Right atrium auricular region (tissue), 2 donors: ENCODE results near the gene YPEL1. TPM values are rescaled to one million over a fixed set of nuclear protein-coding genes. Genes with fewer than 3 reads are reported as not detected.
A peak's percentile ranks its signal among the peaks of the same experiment; 100 is the strongest.

Experiments used
- DNase-seq: peaks from one replicate; pipeline ENCODE4 v3.0.0-alpha.2; 2019; ENCODE audit warnings: low spot score
- H3K27ac ChIP-seq, 2 donors: fragments of 200-600 bp; sonication (generic); 1 replicate in 1 of 2; 2 replicates in 1 of 2; pipeline ENCODE4 v1.5.1; 2016 to 2019
- H3K27me3 ChIP-seq, 2 donors: fragments of 200-600 bp; sonication (generic); one replicate each; pipeline versions ENCODE4 v1.5.1 to v1.6.0; 2017 to 2019
- H3K36me3 ChIP-seq: fragments of 200-600 bp; sonication (generic); one replicate; pipeline ENCODE4 v1.5.1; 2016
- H3K4me1 ChIP-seq, 2 donors: fragments of 200-600 bp; sonication (generic); one replicate each; pipeline versions ENCODE4 v1.5.1 to v1.6.0; 2017 to 2019
- H3K4me3 ChIP-seq, 2 donors: fragments of 200-600 bp; sonication (generic); 1 replicate in 1 of 2; 2 replicates in 1 of 2; pipeline ENCODE4 v1.5.1; 2017 to 2019; ENCODE audit warnings: mild to moderate bottlenecking in 1 of 2, moderate library complexity in 1 of 2
- H3K9me3 ChIP-seq, 2 donors: fragments of 200-600 bp; sonication (generic); one replicate each; pipeline ENCODE4 v1.5.1; 2019
- microRNA counts, 2 donors: library from miRNA; unstranded; fragments of <30 nt; microRNA quantifications; one replicate each; lab custom pipeline; 2016 to 2017
- microRNA-seq, 2 donors: library from miRNA; unstranded; fragments of <30 nt; microRNA quantifications; one replicate each; pipeline ENCODE4, GENCODE V29; 2016 to 2017; ENCODE audit warnings: borderline number of aligned reads in 2 of 2, borderline replicate concordance in 1 of 2
- total RNA-seq, 2 donors: library from RNA; depleted of rRNA; stranded (reverse); fragments of >200 nt; gene quantifications; one replicate each; pipeline ENCODE4 v1.1.0, GENCODE V29; 2016
- TF ChIP-seq, protein P1 (sequence below), 2 donors: fragments of 200-600 bp; sonication (generic); IDR thresholded peaks; one replicate each; pipeline ENCODE4 v1.5.1; 2019; ENCODE audit warnings: antibody characterized with exemption in 2 of 2

Gene YPEL1
- total RNA-seq, 2 donors from 2014 or later, result 5.0 to 11.5 TPM

DNA sequence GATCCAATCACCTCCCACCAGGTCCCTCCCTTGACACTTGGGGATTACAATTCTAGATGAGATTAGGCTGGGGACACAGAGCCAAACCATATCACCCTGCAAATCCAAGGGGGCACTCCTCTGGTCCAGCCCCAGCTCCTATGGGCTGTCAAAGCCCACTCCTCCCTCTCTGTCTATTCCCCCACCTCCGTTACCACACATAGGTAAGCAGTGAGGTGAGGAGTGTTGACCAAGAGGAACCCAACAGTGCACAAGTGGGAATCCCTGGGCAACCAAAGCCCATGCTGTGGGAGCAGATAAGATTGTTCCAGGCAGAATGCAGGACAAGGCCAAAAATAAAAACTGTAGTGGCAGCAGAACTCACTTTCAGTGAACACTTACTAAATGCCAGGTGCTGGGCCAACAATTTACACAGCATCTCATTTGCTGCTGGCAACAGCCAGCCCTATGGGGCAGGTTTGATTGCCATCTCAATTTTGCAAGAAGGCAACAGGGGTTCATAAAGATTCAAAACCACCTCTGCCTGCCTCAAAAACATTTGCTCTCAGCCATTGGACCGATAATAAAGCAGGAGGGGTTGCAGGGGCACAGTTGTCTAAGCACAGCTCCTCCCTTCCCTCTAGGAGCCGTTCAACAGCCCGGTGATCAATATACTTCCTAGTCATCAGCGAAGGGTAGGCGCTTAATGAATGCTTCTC is 84.6 kb downstream of the YPEL1 start:
- Histone ChIP-seq H3K27me3 (no peaks in the 10 kb centered on the region), H3K4me3 (peak overlapping the region; percentile 47 to 69), H3K9me3 (no peaks in the 10 kb centered on the region), H3K36me3 (no peaks in the 10 kb centered on the region), H3K27ac (peak overlapping the region in 1 of 2 donors; percentile 19), H3K4me1 (peaks cover 0 to 32% of the 10 kb centered on the region in 2 donors)
- no peak for DNase-seq
- TF ChIP-seq, protein P1, sequence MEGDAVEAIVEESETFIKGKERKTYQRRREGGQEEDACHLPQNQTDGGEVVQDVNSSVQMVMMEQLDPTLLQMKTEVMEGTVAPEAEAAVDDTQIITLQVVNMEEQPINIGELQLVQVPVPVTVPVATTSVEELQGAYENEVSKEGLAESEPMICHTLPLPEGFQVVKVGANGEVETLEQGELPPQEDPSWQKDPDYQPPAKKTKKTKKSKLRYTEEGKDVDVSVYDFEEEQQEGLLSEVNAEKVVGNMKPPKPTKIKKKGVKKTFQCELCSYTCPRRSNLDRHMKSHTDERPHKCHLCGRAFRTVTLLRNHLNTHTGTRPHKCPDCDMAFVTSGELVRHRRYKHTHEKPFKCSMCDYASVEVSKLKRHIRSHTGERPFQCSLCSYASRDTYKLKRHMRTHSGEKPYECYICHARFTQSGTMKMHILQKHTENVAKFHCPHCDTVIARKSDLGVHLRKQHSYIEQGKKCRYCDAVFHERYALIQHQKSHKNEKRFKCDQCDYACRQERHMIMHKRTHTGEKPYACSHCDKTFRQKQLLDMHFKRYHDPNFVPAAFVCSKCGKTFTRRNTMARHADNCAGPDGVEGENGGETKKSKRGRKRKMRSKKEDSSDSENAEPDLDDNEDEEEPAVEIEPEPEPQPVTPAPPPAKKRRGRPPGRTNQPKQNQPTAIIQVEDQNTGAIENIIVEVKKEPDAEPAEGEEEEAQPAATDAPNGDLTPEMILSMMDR (IDR thresholded peaks at IDR 0.05), result no peak

DNA sequence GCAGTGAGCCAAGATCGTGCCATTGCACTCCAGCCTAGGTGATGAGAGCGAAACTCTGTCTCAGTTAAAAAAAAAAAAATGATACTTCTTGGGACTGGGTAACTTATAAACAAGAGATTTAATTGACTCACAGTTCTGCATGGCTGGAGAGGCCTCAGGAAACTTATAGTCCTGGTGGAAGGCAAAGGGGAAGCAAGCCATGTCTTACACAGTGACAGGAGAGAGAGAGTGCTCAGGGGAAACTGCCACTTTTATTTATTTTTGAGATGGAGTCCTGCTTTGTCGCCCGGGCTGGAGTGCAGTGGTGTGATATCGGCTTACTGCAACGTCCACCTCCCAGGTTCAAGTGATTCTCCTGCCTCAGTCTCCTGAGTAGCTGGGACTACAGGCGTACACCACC is 85.3 kb downstream of the YPEL1 start:
- Histone ChIP-seq H3K4me3 (no peak overlapping the region), H3K27me3 (no peaks in the 10 kb centered on the region), H3K27ac (no peak overlapping the region), H3K36me3 (no peaks in the 10 kb centered on the region), H3K9me3 (no peaks in the 10 kb centered on the region), H3K4me1 (peaks cover 0 to 32% of the 10 kb centered on the region in 2 donors)
- DNase-seq, result no peak
- TF ChIP-seq, protein P1 (IDR thresholded peaks at IDR 0.05), result no peak

MicroRNAs encoded within 50 kb of the gene (microRNA counts, 767-probe panel; counts per million panel counts)
- microRNA hsa-miR-130b-3p (lab: Ali Mortazavi, UCI) (0 to 2,154 counts per million in 2 donors), microRNA hsa-miR-301b (lab: Ali Mortazavi, UCI) (0 to 31.0 counts per million in 2 donors)

Small RNA genes within 50 kb of the gene (microRNA-seq; reads per million reads assigned to microRNA genes)
- gene MIR130B, result 419 to 440 reads per million in 2 donors
- 2.1 to 3.5 reads per million in 2 donors for gene MIR301B

Other genes starting within 250 kb of the YPEL1 start
- gene RIMBP3C, start 184.3 kb downstream of the YPEL1 start, total RNA-seq, result under 1 TPM in 1 of 2 donors, not detected in 1; 0.04 TPM
- gene UBE2L3, start 168.1 kb downstream of the YPEL1 start, total RNA-seq, result 10 to 100 TPM; 46.9 to 62.2 TPM
- 10 to 100 TPM; 15.2 to 20.5 TPM for gene YDJC, start 105.8 kb downstream of the YPEL1 start, total RNA-seq
- gene CCDC116, start 103.0 kb downstream of the YPEL1 start, total RNA-seq, result not detected
- 10 to 100 TPM; 25.9 to 40.5 TPM for gene SDF2L1, start 93.5 kb downstream of the YPEL1 start, total RNA-seq
- 10 to 100 TPM; 20.2 to 25.4 TPM for gene PPIL2, start 69.8 kb downstream of the YPEL1 start, total RNA-seq
- gene MAPK1, start 131.9 kb upstream of the YPEL1 start, total RNA-seq, result 10 to 100 TPM; 39.7 to 42.6 TPM
- gene PPM1F, start 217.1 kb upstream of the YPEL1 start, total RNA-seq, result 10 to 100 TPM; 17.0 to 29.6 TPM
- gene TOP3B, start 247.0 kb upstream of the YPEL1 start, total RNA-seq, result 10 to 100 TPM; 11.5 to 12.3 TPM